Muscle layer of colon (tissue), 2 donors: ENCODE data around the gene CRLF1.
"Not testable (repeated sequence)": the region's sequence is repeated elsewhere in the genome, so short reads cannot be mapped to it uniquely, and the experiment has no call there.

Experiments used
- H3K27ac ChIP-seq: one replicate; pipeline ENCODE4 v1.7.0; 2013; ENCODE audit warnings: low read depth, mild to moderate bottlenecking, low read length, moderate library complexity
- H3K27me3 ChIP-seq, 2 donors: one replicate each; pipeline ENCODE4 v1.7.0; 2013; ENCODE audit warnings: low read length in 2 of 2, mild to moderate bottlenecking in 2 of 2; ENCODE audit not compliant: insufficient read depth in 2 of 2, control insufficient read depth in 1 of 2
- H3K36me3 ChIP-seq: one replicate; pipeline ENCODE4 v1.7.0; 2013; ENCODE audit warnings: mild to moderate bottlenecking, low read length; ENCODE audit not compliant: insufficient read depth
- H3K4me1 ChIP-seq: one replicate; pipeline ENCODE4 v1.7.0; 2013; ENCODE audit warnings: mild to moderate bottlenecking, low read length; ENCODE audit not compliant: insufficient read depth
- H3K4me3 ChIP-seq, 2 donors: one replicate each; pipeline ENCODE4 v1.7.0; 2013; ENCODE audit warnings: low read length in 2 of 2, low read depth in 1 of 2, mild to moderate bottlenecking in 1 of 2, moderate library complexity in 1 of 2
- H3K9ac ChIP-seq: one replicate; pipeline ENCODE4 v1.7.0; 2013; ENCODE audit warnings: low read length
- H3K9me3 ChIP-seq: one replicate; pipeline ENCODE4 v1.7.0; 2013; ENCODE audit warnings: mild to moderate bottlenecking, low read length
- donor health status: abdominal sarcoma.
- donor health status: Adenocarcinoma of cecum.

CRLF1 gene

GRCh38 chr19:18594824-18595373 lies 11.7 kb downstream of the CRLF1 start:
- peak overlapping the region; percentile 33 for H3K9ac ChIP-seq
- H3K36me3 ChIP-seq = peaks cover 7% of the 10 kb centered on the region
- H3K27ac ChIP-seq = no peak overlapping the region
- peaks cover 0 to 38% of the 10 kb centered on the region in 2 donors for H3K27me3 ChIP-seq
- peaks cover 12% of the 10 kb centered on the region for H3K4me1 ChIP-seq
- H3K4me3 ChIP-seq = peak overlapping the region in 1 of 2 donors; percentile 50
- H3K9me3 ChIP-seq = no peaks in the 10 kb centered on the region

GRCh38 chr19:18594096-18594823 lies 12.3 kb downstream of the CRLF1 start:
- Histone ChIP-seq H3K36me3 (peaks cover 7% of the 10 kb centered on the region), H3K9ac (peak overlapping the region; percentile 33), H3K27me3 (peaks cover 0 to 31% of the 10 kb centered on the region in 2 donors), H3K27ac (no peak overlapping the region), H3K4me1 (peaks cover 16% of the 10 kb centered on the region), H3K4me3 (peak overlapping the region; percentile 6 to 50), H3K9me3 (no peaks in the 10 kb centered on the region)

- Histone ChIP-seq H3K9me3 (no peaks in the 10 kb centered on the region), H3K27me3 (peaks cover 0 to 24% of the 10 kb centered on the region in 2 donors), H3K4me1 (peaks cover 16% of the 10 kb centered on the region), H3K9ac (no peak overlapping the region), H3K36me3 (peaks cover 7% of the 10 kb centered on the region), H3K27ac (no peak overlapping the region), H3K4me3 (no peak overlapping the region)
Observed at GRCh38 chr19:18593367-18594095, 13.1 kb downstream of the CRLF1 start.

GRCh38 chr19:18592732-18593131 lies 13.9 kb downstream of the CRLF1 start:
- H3K4me3 ChIP-seq, H3K9me3 ChIP-seq: not testable (repeated sequence)
- peaks cover 20% of the 10 kb centered on the region for H3K4me1 ChIP-seq

GRCh38 chr19:18591735-18592385 lies 14.7 kb downstream of the CRLF1 start:
- no peaks in the 10 kb centered on the region for H3K9me3 ChIP-seq
- no peak overlapping the region for H3K4me3 ChIP-seq
- peaks cover 20% of the 10 kb centered on the region for H3K4me1 ChIP-seq
- peaks cover 0 to 8% of the 10 kb centered on the region in 2 donors for H3K27me3 ChIP-seq
- H3K9ac ChIP-seq = no peak overlapping the region
- no peak overlapping the region for H3K27ac ChIP-seq
- peaks cover 7% of the 10 kb centered on the region for H3K36me3 ChIP-seq

More at GRCh38 chr19:18592732-18593131, 13.9 kb downstream of the CRLF1 start:
- not testable (repeated sequence) for H3K36me3 ChIP-seq, H3K9ac ChIP-seq, H3K27ac ChIP-seq
- peaks cover 0 to 16% of the 10 kb centered on the region in 2 donors for H3K27me3 ChIP-seq

DNA sequence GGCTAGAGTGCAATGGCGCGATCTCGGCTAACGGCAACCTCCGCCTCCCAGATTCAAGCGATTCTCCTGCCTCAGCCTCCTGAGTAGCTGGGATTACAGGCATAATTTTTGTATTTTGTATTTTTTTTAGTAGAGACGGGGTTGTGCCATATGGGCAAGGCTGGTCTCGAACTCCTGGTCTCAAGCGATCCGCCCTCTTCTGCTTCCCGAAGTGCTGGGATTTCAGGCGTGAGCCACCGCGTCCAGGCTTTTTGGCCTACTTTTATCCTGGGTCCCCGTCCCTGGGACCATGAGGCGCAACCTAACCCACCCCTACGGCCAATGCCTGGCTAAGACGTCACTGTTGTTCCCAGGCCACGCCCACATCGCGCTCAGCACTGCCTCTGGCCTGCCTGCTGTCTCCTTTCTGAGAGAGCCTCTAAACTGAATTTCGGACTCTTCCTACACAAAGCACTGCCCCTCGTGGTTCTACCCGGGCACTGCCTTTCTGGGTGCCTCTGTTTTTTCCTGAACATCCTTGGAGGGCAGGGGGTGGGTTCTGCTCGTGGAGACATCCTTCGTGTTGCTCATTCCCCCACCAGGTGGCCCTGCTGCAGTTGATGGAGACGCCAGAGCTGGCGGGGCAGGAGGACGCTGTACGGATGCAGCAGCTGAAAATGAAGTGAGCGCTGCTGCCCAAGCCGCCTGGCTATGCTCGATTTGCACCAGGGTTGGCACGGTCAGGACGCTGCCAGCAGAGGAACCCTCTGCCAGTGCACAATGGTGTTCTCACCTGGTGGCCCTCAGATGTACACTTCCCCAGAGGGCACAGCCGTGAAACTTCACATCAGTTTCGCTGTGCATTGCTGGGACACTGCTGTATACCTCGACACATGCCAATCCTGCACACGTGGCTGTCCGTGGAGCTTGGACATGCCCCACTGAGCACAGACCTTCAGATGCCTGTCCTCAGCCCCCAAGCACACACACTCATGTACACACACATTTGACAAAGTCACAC lies 16.0 kb downstream of the CRLF1 start:
- H3K4me3 ChIP-seq = no peak overlapping the region

DNA sequence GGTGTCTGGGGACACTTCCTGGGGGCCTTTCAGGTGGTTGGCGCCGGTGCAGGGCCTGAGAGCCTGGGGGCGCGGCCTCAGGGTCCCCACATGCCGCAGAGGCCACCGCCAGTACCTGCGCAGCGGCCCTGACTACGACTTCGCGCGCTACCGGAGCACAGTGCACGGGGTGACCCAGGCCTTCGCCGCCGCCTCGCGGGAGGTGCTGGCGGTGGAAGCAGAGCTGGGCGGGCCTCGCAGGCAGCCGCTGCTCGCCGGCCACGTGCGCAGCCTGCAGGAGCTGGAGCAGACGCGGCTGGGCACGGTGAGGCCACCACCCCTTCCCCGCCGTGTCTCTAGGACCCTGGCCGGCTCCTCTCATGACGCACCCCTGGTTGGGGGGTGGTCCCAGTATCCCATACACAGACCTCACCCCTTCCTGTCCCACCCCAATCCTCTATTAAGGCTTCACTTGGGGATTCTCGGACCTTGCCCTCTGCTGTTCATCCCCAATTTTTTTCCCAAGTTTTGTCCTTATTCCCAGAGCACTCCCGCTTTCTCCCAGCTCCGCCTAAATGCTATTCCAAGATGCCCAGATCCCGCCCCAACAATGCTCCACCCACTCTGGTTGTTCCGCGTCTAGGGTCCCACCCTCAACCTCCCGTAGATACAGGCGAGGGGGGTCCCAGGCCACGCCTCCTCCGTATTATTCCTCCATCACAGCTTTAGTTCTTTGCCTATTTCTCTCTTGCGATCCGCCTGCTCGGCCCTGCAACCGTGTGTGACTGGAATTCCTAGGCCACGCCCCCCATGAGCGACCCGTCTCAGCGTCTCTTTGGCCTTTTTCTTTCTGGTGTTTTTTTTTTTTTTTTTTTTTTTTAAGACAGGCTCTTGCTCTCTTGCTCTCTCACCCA lies 17.0 kb downstream of the CRLF1 start:
- Histone ChIP-seq H3K27me3 (no peaks in the 10 kb centered on the region), H3K27ac (peak overlapping the region; percentile 88), H3K36me3 (peaks cover 7% of the 10 kb centered on the region), H3K4me3 (peak overlapping the region; percentile 30 to 75), H3K4me1 (peaks cover 17% of the 10 kb centered on the region), H3K9ac (peak overlapping the region; percentile 39), H3K9me3 (no peaks in the 10 kb centered on the region)

More for the DNA sequence above, 16.0 kb downstream of the CRLF1 start:
- Histone ChIP-seq H3K27me3 (no peaks in the 10 kb centered on the region), H3K36me3 (peaks cover 7% of the 10 kb centered on the region), H3K9me3 (no peaks in the 10 kb centered on the region), H3K27ac (no peak overlapping the region), H3K4me1 (peaks cover 20% of the 10 kb centered on the region), H3K9ac (no peak overlapping the region)

GRCh38 chr19:18588611-18589379 lies 17.8 kb downstream of the CRLF1 start, which contains the start of gene REX1BD:
Gene REX1BD (plus strand): TSS chr19:18588798. CDS start chr19:18588802, 4 bp downstream.
- H3K9me3 ChIP-seq = no peaks in the 10 kb centered on the region
- H3K36me3 ChIP-seq = peaks cover 7% of the 10 kb centered on the region
- peak within 1 kb of the TSS; percentile 88 for H3K27ac ChIP-seq
- H3K4me3 ChIP-seq = peak within 1 kb of the TSS; percentile 30 to 75
- peak within 1 kb of the TSS; percentile 39 for H3K9ac ChIP-seq
- H3K27me3 ChIP-seq = no peaks in the 10 kb centered on the region
- H3K4me1 ChIP-seq = peaks cover 12% of the 10 kb centered on the region

DNA sequence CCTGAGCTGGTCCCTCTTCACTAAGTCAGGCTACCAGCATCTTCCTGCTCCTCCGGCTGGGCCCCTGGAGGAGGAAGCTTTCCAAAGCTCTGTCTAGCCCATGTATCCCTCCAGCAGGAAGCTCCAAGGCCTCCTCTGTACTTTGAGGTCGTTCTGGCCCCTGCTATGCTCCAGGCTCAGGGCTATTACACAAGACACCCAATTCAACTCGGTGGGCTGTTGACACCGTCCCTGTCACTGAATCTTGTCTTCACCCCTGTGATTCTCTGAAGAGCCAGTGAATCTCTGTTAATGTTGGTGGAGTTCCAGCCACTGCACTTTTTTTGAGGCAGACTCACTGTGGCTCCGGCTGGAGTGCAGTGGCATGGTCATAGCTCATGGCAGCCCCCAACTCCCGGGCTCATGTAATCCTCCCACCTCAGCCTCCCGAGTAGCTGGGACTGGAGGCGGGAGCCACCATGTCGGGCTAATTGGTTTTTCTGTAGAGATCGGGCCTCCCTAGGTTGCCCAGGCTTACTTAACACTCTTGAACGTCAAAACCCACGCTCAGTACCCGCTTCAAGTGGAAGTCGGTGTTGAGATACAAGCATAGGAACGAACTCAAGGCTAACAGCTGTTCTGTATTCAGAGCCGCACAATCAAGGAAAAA lies 18.5 kb downstream of the CRLF1 start:
- H3K36me3 ChIP-seq = peaks cover 7% of the 10 kb centered on the region
- H3K27ac ChIP-seq = peak overlapping the region; percentile 88
- H3K4me1 ChIP-seq = peaks cover 12% of the 10 kb centered on the region
- no peaks in the 10 kb centered on the region for H3K9me3 ChIP-seq
- H3K27me3 ChIP-seq = no peaks in the 10 kb centered on the region
- peak overlapping the region; percentile 30 to 75 for H3K4me3 ChIP-seq
- H3K9ac ChIP-seq = no peak overlapping the region
